Choroid plexus epithelial cell (primary cell): ENCODE data around the gene CTU2.

ENCODE experiments used
- DNase-seq: peaks from one replicate; pipeline ENCODE4 v3.0.0-alpha.2; 2010; ENCODE audit warnings: low read depth
- H3K4me3 ChIP-seq: 2 replicates; pipeline ENCODE4 v1.5.1; 2011; ENCODE audit warnings: low read depth, mild to moderate bottlenecking, control low read depth, low read length, moderate library complexity
- CTCF ChIP-seq: conservative IDR thresholded peaks from 2 replicates; pipeline ENCODE4 v1.5.1; 2011; ENCODE audit warnings: low read depth, mild to moderate bottlenecking, control low read depth, inconsistent platforms, low read length, moderate library complexity

Gene CTU2

GRCh38 chr16:88758227-88758943 lies 52.1 kb downstream of the CTU2 start:
- TF ChIP-seq CTCF, result no peak
- DNase-seq, result no peak
- H3K4me3 ChIP-seq, result no peak overlapping the region

GRCh38 chr16:88758944-88759244 lies 52.6 kb downstream of the CTU2 start:
- H3K4me3 ChIP-seq, result no peak overlapping the region
- no peak for TF ChIP-seq CTCF
- DNase-seq, result no peak

GRCh38 chr16:88759245-88759975 lies 53.1 kb downstream of the CTU2 start:
- H3K4me3 ChIP-seq, result no peak overlapping the region
- peak; percentile 66 for DNase-seq

GRCh38 chr16:88759976-88760350 lies 53.7 kb downstream of the CTU2 start:
- TF ChIP-seq CTCF, result no peak
- DNase-seq, result no peak
- H3K4me3 ChIP-seq, result no peak overlapping the region

More at GRCh38 chr16:88759245-88759975, 53.1 kb downstream of the CTU2 start:
- TF ChIP-seq CTCF, result no peak

DNA sequence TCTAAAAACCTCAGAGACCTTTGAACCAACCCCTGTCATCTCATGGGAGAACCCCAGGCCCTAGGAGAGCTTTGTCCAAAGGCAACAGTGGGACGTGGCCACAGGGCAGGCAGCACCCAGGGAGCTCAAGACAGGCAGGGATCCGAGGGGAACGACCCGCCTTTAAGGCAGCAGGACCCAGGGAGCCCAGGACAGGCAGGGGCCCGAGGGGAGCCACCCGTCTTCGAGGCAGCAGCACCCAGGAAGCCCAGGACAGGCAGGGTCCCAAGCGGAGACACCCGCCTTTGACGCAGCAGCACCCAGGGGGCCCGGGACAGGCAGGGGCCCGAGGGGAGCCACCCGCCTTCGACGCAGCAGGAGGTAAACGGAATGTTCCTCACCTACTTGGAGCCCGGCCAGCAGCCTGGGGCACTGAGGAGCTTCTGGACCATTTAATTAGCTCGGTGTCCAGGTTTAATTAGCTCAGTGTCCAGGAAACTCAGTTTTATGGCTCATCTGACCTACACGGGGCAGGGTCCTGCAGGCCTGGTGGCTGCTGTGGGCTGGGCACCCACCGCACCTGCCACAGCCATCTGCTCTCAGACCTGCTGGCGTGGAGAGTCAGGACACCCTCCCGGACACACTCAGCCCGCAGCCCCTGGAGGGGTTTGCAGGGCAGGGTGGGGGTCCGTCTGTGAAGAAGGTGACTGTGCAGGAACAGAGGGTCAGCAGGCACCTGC lies 54.3 kb downstream of the CTU2 start:
- DNase-seq, result no peak
- no peak overlapping the region for H3K4me3 ChIP-seq
- no peak for TF ChIP-seq CTCF

DNA sequence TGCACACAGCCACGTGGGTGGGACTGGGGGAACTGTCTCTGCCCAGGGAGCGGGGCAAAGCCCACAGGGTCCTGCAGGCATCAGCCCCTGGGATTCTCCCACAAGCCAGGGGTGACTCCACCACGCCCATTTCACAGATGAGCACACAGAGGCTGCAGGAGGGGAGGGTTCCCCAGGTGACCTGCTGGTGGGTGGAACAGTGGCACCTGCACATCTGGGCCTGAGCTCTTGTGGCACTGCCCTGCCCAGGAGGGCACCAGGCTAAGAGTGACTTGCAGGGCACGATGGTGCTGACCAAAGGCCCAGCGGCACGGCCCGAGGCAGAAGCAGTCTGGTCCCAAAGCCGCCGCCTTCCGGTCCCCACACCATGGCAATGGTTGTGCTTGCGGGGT lies 54.8 kb downstream of the CTU2 start:
- TF ChIP-seq CTCF, result no peak
- no peak for DNase-seq
- no peak overlapping the region for H3K4me3 ChIP-seq
